HG03457 (cell line): ENCODE data around the gene MAPK8.
A peak's percentile ranks its signal among the peaks of the same experiment; 100 is the strongest.

Experiments used
- ATAC-seq: cut with Tn5 transposase; IDR thresholded peaks from one replicate; pipeline ENCODE4 v1.9.1; 2021; ENCODE audit warnings: moderate number of reproducible peaks; ENCODE audit not compliant: unreplicated experiment

MAPK8 gene

GRCh38 chr10:48381971-48382370 is 75.5 kb downstream of the MAPK8 start:
- ATAC-seq: no peak

- ATAC-seq: no peak
These were observed 76.5 kb downstream of the MAPK8 start for GRCh38 chr10:48382982-48383381.

- no peak for ATAC-seq
These were observed 76.9 kb downstream of the MAPK8 start for GRCh38 chr10:48383393-48383792.

GRCh38 chr10:48384699-48384982 is 78.2 kb downstream of the MAPK8 start:
- ATAC-seq: no peak

- ATAC-seq: no peak
These were observed 82.8 kb downstream of the MAPK8 start for GRCh38 chr10:48389272-48389671.

GRCh38 chr10:48389846-48390557 is 83.5 kb downstream of the MAPK8 start:
- ATAC-seq: no peak

- ATAC-seq: no peak
These were observed 84.0 kb downstream of the MAPK8 start for GRCh38 chr10:48390558-48390871.

- peak; percentile 63 for ATAC-seq
These were observed 84.7 kb downstream of the MAPK8 start for GRCh38 chr10:48390933-48391845.

GRCh38 chr10:48391994-48392393 is 85.5 kb downstream of the MAPK8 start:
- no peak for ATAC-seq

GRCh38 chr10:48398261-48398660 is 91.8 kb downstream of the MAPK8 start:
- no peak for ATAC-seq

GRCh38 chr10:48399056-48399541 is 92.6 kb downstream of the MAPK8 start:
- no peak for ATAC-seq

GRCh38 chr10:48399551-48399950 is 93.1 kb downstream of the MAPK8 start:
- ATAC-seq: no peak

GRCh38 chr10:48400129-48400849 is 93.8 kb downstream of the MAPK8 start:
- no peak for ATAC-seq

GRCh38 chr10:48400850-48401220 is 94.4 kb downstream of the MAPK8 start:
- no peak for ATAC-seq

GRCh38 chr10:48404646-48405045 is 98.2 kb downstream of the MAPK8 start:
- ATAC-seq: no peak

GRCh38 chr10:48406204-48406603 is 99.7 kb downstream of the MAPK8 start:
- ATAC-seq: no peak

- no peak for ATAC-seq
These were observed 100.2 kb downstream of the MAPK8 start for GRCh38 chr10:48406658-48407057.

GRCh38 chr10:48410503-48410902 is 104.0 kb downstream of the MAPK8 start:
- no peak for ATAC-seq

GRCh38 chr10:48411510-48411909 is 105.0 kb downstream of the MAPK8 start:
- no peak for ATAC-seq

GRCh38 chr10:48412081-48412480 is 105.6 kb downstream of the MAPK8 start:
- ATAC-seq: no peak

GRCh38 chr10:48412933-48413332 is 106.5 kb downstream of the MAPK8 start:
- ATAC-seq: no peak

GRCh38 chr10:48414160-48414559 is 107.7 kb downstream of the MAPK8 start:
- ATAC-seq: no peak
